Astrocyte (in vitro differentiated cells and primary cell): ENCODE data around the gene IMPA2. TPM values are rescaled to one million over a fixed set of nuclear protein-coding genes. Genes with fewer than 3 reads are reported as not detected.
"Not testable (repeated sequence)": the region's sequence is repeated elsewhere in the genome, so short reads cannot be mapped to it uniquely, and the experiment has no call there.

Source experiments
- DNase-seq: peaks from one replicate; pipeline ENCODE4 v3.0.0-alpha.2; 2010; ENCODE audit warnings: low read depth
- FAIRE-seq: peaks from 2 replicates; lab custom pipeline; 2011; peaks lifted over from hg19 to GRCh38; lab: Jason Lieb, UNC
- H2AFZ ChIP-seq: 2 replicates; pipeline ENCODE4 v1.6.0; 2012; ENCODE audit warnings: low read depth, low read length, inconsistent platforms
- H3K27ac ChIP-seq: 2 replicates; pipeline ENCODE4 v1.5.1; 2011; ENCODE audit warnings: low read depth, low read length, inconsistent platforms
- H3K27me3 ChIP-seq: 2 replicates; pipeline ENCODE4 v1.6.0; 2011; ENCODE audit warnings: low read length, inconsistent platforms; ENCODE audit not compliant: insufficient read depth
- H3K36me3 ChIP-seq: 2 replicates; pipeline ENCODE4 v1.5.1; 2011; ENCODE audit warnings: low read length, inconsistent platforms; ENCODE audit not compliant: insufficient read depth
- H3K4me1 ChIP-seq: 2 replicates; pipeline ENCODE4 v1.5.1; 2011; ENCODE audit warnings: low read length, inconsistent platforms; ENCODE audit not compliant: insufficient read depth
- H3K4me2 ChIP-seq: 2 replicates; pipeline ENCODE4 v1.6.0; 2012; ENCODE audit warnings: low read length, inconsistent platforms
- H3K4me3 ChIP-seq: 2 replicates; pipeline ENCODE4 v1.5.1; 2011; ENCODE audit warnings: low read depth, mild to moderate bottlenecking, low read length, inconsistent platforms; ENCODE audit not compliant: insufficient read depth
- H3K79me2 ChIP-seq: 2 replicates; pipeline ENCODE4 v1.6.0; 2012; ENCODE audit warnings: mild to moderate bottlenecking, low read length, inconsistent platforms; ENCODE audit not compliant: insufficient read depth
- H3K9ac ChIP-seq: 2 replicates; pipeline ENCODE4 v1.6.0; 2012; ENCODE audit warnings: mild to moderate bottlenecking, low read length, inconsistent platforms
- H3K9me3 ChIP-seq: 2 replicates; pipeline ENCODE4 v1.5.1; 2012; ENCODE audit warnings: low read depth, mild to moderate bottlenecking, low read length, inconsistent platforms; ENCODE audit not compliant: insufficient read depth
- H4K20me1 ChIP-seq: 2 replicates; pipeline ENCODE4 v1.6.0; 2012; ENCODE audit warnings: low read length, inconsistent platforms; ENCODE audit not compliant: insufficient read depth
- H3K27ac Mint-ChIP-seq: one replicate; pipeline ENCODE4 v1.8.0; 2021; ENCODE audit warnings: mild to moderate bottlenecking, mixed read lengths; ENCODE audit not compliant: unreplicated experiment
- H3K27me3 Mint-ChIP-seq: one replicate; pipeline ENCODE4 v1.8.0; 2021; ENCODE audit warnings: low read depth, mixed read lengths; ENCODE audit not compliant: unreplicated experiment
- H3K36me3 Mint-ChIP-seq: one replicate; pipeline ENCODE4 v1.8.0; 2021; ENCODE audit warnings: low read depth, mixed read lengths; ENCODE audit not compliant: unreplicated experiment
- H3K4me1 Mint-ChIP-seq: one replicate; pipeline ENCODE4 v1.8.0; 2021; ENCODE audit warnings: low read depth, mixed read lengths; ENCODE audit not compliant: unreplicated experiment
- H3K4me3 Mint-ChIP-seq: one replicate; pipeline ENCODE4 v1.8.0; 2021; ENCODE audit warnings: mild to moderate bottlenecking, moderate library complexity, mixed read lengths; ENCODE audit not compliant: unreplicated experiment
- H3K9me3 Mint-ChIP-seq: one replicate; pipeline ENCODE4 v1.8.0; 2021; ENCODE audit warnings: mild to moderate bottlenecking, mixed read lengths; ENCODE audit not compliant: unreplicated experiment
- EZH2 ChIP-seq: IDR thresholded peaks from 2 replicates; pipeline ENCODE4 v1.6.1; 2012; ENCODE audit warnings: mild to moderate bottlenecking, low read length, inconsistent platforms; ENCODE audit not compliant: insufficient read depth
- total RNA-seq: library from RNA; stranded (reverse); gene quantifications from 2 replicates; pipeline ENCODE4 v1.2.1, GENCODE V29; 2021
- TF ChIP-seq, protein P1 (sequence below): IDR thresholded peaks from 2 replicates; pipeline ENCODE4 v1.5.1; 2011; ENCODE audit warnings: low read depth, mild to moderate bottlenecking, inconsistent platforms, low read length, moderate library complexity; ENCODE audit not compliant: insufficient read depth

The IMPA2 gene
- total RNA-seq, 1 donor from 2014 or later: 4.8 TPM

DNA sequence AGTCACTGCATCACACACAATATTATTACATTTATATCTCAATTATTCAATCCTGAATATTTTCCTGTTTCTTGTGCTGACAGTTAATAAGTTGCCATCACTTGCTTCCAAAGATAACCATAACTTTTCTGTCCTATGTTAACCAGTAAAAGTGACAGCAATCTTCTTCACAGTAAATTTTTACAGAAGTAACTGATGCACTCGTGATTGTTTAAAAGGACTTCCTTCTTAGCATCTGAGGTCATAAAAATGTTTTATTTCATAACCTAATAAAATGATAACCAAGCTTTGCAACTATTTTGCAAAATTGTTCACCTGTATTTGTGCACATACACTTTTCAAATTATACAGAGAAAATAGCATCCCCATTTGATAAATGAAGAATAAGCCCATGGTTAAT is 91.7 kb downstream of the IMPA2 start:
- Mint-ChIP-seq H3K4me3 (no peak overlapping the region), H3K4me1 (peaks cover 3% of the 10 kb centered on the region), H3K36me3 (no peaks in the 10 kb centered on the region), H3K9me3 (no peaks in the 10 kb centered on the region), H3K27ac (no peak overlapping the region), H3K27me3 (no peaks in the 10 kb centered on the region)
- no peak for TF ChIP-seq EZH2
- TF ChIP-seq, protein P1, sequence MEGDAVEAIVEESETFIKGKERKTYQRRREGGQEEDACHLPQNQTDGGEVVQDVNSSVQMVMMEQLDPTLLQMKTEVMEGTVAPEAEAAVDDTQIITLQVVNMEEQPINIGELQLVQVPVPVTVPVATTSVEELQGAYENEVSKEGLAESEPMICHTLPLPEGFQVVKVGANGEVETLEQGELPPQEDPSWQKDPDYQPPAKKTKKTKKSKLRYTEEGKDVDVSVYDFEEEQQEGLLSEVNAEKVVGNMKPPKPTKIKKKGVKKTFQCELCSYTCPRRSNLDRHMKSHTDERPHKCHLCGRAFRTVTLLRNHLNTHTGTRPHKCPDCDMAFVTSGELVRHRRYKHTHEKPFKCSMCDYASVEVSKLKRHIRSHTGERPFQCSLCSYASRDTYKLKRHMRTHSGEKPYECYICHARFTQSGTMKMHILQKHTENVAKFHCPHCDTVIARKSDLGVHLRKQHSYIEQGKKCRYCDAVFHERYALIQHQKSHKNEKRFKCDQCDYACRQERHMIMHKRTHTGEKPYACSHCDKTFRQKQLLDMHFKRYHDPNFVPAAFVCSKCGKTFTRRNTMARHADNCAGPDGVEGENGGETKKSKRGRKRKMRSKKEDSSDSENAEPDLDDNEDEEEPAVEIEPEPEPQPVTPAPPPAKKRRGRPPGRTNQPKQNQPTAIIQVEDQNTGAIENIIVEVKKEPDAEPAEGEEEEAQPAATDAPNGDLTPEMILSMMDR: no peak
- Histone ChIP-seq H3K9me3 (no peaks in the 10 kb centered on the region), H3K4me2 (no peak overlapping the region), H3K79me2 (no peaks in the 10 kb centered on the region), H3K4me3 (no peak overlapping the region), H3K27me3 (no peaks in the 10 kb centered on the region), H3K9ac (no peak overlapping the region), H4K20me1 (no peaks in the 10 kb centered on the region), H2AFZ (no peak overlapping the region), H3K36me3 (no peaks in the 10 kb centered on the region), H3K27ac (no peak overlapping the region), H3K4me1 (no peaks in the 10 kb centered on the region)
- no peak for DNase-seq
- no peak for FAIRE-seq

DNA sequence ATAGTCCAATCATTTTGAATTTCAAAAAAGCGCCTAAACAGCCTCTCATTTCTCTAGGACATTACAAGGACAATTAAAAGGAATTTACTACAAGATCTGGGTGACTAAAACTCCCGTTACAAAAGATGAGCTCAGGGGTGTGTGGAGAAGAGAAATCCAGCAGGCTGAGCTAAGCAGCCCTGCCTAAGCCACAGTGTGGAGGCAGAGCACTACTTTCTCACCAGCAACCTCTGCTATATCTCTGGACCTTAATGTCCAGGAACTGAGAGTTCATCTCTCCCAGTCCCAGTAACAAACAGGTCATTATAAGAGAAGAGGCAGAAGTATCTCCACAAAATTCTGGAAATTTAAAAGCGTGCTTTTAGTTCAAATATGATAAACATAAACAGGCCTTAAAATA is 93.4 kb downstream of the IMPA2 start:
- H3K27ac Mint-ChIP-seq: peak overlapping the region; percentile 31
- Histone ChIP-seq H3K79me2 (no peaks in the 10 kb centered on the region), H3K4me2 (no peak overlapping the region), H3K4me1 (peaks cover 4% of the 10 kb centered on the region), H3K27me3 (no peaks in the 10 kb centered on the region), H3K9ac (no peak overlapping the region), H3K27ac (no peak overlapping the region), H3K4me3 (no peak overlapping the region), H3K9me3 (no peaks in the 10 kb centered on the region), H4K20me1 (no peaks in the 10 kb centered on the region), H2AFZ (no peak overlapping the region), H3K36me3 (no peaks in the 10 kb centered on the region)
- H3K4me3 Mint-ChIP-seq: no peak overlapping the region
- H3K27me3 Mint-ChIP-seq: no peaks in the 10 kb centered on the region
- H3K4me1 Mint-ChIP-seq: peaks cover 10% of the 10 kb centered on the region
- H3K36me3 Mint-ChIP-seq: no peaks in the 10 kb centered on the region
- DNase-seq (no peak), FAIRE-seq (no peak)
- TF ChIP-seq, protein P1: no peak
- TF ChIP-seq EZH2: no peak
- H3K9me3 Mint-ChIP-seq: no peaks in the 10 kb centered on the region

DNA sequence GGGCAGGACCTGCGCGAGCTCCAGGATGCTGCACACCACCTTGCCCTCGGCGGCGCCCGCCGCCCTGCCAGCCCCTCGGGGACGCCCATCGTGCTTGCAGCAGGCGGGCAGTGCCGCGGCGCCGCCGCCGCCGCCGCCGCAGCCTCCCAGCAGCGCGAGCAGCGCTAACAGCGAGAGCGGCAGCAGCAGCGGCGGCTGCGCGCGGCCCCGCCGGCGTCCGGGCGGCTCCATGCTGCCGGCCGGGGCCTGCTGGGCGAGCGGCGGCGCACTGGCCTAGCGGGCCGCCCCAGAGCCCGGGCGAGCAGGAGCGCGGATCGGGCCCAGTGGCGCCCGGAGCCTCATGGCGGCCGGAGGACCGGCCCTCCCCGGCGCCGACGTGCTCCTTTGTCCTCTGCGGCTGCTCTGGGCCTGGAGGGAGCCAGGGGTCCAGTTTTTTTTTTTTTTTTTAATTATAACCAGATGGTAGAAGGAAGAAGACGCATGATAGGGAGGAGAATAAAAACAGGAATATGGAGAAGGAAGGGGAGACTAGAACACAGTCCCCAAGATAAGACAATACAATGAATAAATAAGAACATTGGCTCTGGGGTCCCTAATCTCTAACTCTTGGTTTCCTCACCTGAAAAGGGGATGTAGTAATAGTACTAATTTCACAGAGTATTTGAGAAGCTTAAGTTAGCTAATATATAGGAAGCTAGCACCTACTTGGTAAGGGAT is 95.3 kb downstream of the IMPA2 start:
- H3K9me3 ChIP-seq: no peaks in the 10 kb centered on the region
- FAIRE-seq: no peak
- no peaks in the 10 kb centered on the region for H3K27me3 ChIP-seq
- H3K27ac ChIP-seq: no peak overlapping the region
- no peaks in the 10 kb centered on the region for H3K9me3 Mint-ChIP-seq
- TF ChIP-seq, protein P1: no peak
- H3K27ac Mint-ChIP-seq: peak overlapping the region; percentile 62
- no peak overlapping the region for H3K4me3 ChIP-seq
- no peaks in the 10 kb centered on the region for H3K27me3 Mint-ChIP-seq
- H3K79me2 ChIP-seq: no peaks in the 10 kb centered on the region
- peak overlapping the region; percentile 61 for H3K9ac ChIP-seq
- DNase-seq: peak; percentile 35
- peaks cover 16% of the 10 kb centered on the region for H3K4me1 Mint-ChIP-seq
- H4K20me1 ChIP-seq: no peaks in the 10 kb centered on the region
- H3K4me2 ChIP-seq: peak overlapping the region; percentile 75
- H3K4me1 ChIP-seq: peaks cover 4% of the 10 kb centered on the region
- H3K36me3 ChIP-seq: no peaks in the 10 kb centered on the region
- H2AFZ ChIP-seq: peak overlapping the region; percentile 14
- H3K36me3 Mint-ChIP-seq: no peaks in the 10 kb centered on the region
- peak overlapping the region; percentile 66 for H3K4me3 Mint-ChIP-seq

DNA sequence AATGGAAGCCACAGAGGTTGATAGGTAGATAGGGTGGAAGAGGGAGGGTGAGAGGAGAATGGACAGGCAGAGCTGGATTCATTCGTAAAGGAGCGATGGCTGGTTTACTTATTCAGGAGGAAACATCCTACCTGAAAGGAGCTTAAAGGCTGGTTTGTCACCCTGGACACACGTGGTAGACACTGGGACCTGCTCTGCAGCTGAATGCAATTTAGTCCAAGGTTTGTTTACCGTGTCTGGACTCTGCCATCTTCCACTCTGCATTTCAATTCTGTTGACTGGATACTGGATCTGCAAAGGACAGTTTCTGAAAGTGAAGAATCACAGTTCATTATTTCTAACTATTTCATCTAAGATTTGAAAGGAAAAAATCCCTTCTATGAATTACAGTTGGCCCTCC is 96.7 kb downstream of the IMPA2 start:
- DNase-seq, H3K4me3 ChIP-seq, H3K4me2 ChIP-seq, H3K27me3 Mint-ChIP-seq, H3K9me3 Mint-ChIP-seq, H3K36me3 Mint-ChIP-seq, H3K4me3 Mint-ChIP-seq, H3K79me2 ChIP-seq, H3K9me3 ChIP-seq, H4K20me1 ChIP-seq, H3K36me3 ChIP-seq, H3K27me3 ChIP-seq, H3K4me1 ChIP-seq, FAIRE-seq, H3K27ac ChIP-seq, H3K9ac ChIP-seq, H3K27ac Mint-ChIP-seq, H2AFZ ChIP-seq: not testable (repeated sequence)
- H3K4me1 Mint-ChIP-seq: peaks cover 16% of the 10 kb centered on the region
